Caco-2 (cell line): Measurements from ENCODE around the gene EGFR. TPM values are rescaled to one million over a fixed set of nuclear protein-coding genes. Genes with fewer than 3 reads are reported as not detected.

Experiments used
- BruUV-seq: library from RNA; stranded (reverse); fragments of 400-500 nt; replicated peaks from 2 replicates; lab custom pipeline; 2021; lab: Mats Ljungman, UMichigan
- CTCF ChIA-PET: fragments of 300-600 bp; sonication (Branson Sonifier 250); formaldehyde crosslinking; loops from one replicate; lab custom pipeline; 2022; ENCODE audit warnings: antibody characterized with exemption; lab: Charles Lee
- POLR2A ChIA-PET: fragments of 300-600 bp; sonication (Branson Sonifier 250); formaldehyde crosslinking; loops from one replicate; lab custom pipeline; 2022; ENCODE audit warnings: antibody characterized with exemption; lab: Charles Lee
- DNase-seq, 2 experiments: peaks; one replicate each; pipeline versions ENCODE4 v3.0.0 to v3.0.0-alpha.2; 2020 to 2022
- H3K27me3 ChIP-seq: replicated peaks from 2 replicates; pipeline ENCODE4 v1.6.0; 2011; ENCODE audit warnings: low read length; ENCODE audit not compliant: control insufficient read depth, insufficient read depth
- H3K36me3 ChIP-seq: 2 replicates; pipeline ENCODE4 v1.5.1; 2011; ENCODE audit warnings: low read length; ENCODE audit not compliant: control insufficient read depth, insufficient read depth
- H3K4me1 ChIP-seq: fragments of 250-450 bp; sonication (Bioruptor Pico); 2 replicates; pipeline ENCODE4 v1.5.1; 2020; ENCODE audit warnings: mild to moderate bottlenecking
- H3K4me3 ChIP-seq: 2 replicates; pipeline ENCODE4 v1.5.1; 2011; ENCODE audit warnings: low read depth, mild to moderate bottlenecking, control low read depth, low read length
- H3K9me3 ChIP-seq: fragments of 250-450 bp; sonication (Bioruptor Pico); 2 replicates; pipeline ENCODE4 v1.5.1; 2020; ENCODE audit warnings: mild to moderate bottlenecking, moderate library complexity
- H3K27ac Mint-ChIP-seq: one replicate; pipeline ENCODE4 v1.8.0; 2022; ENCODE audit warnings: mixed read lengths; ENCODE audit not compliant: unreplicated experiment
- H3K27me3 Mint-ChIP-seq: one replicate; pipeline ENCODE4 v1.8.0; 2022; ENCODE audit warnings: mixed read lengths; ENCODE audit not compliant: insufficient read depth, unreplicated experiment
- H3K36me3 Mint-ChIP-seq: one replicate; pipeline ENCODE4 v1.8.0; 2022; ENCODE audit warnings: mild to moderate bottlenecking, mixed read lengths; ENCODE audit not compliant: insufficient read depth, unreplicated experiment
- H3K4me1 Mint-ChIP-seq: one replicate; pipeline ENCODE4 v1.8.0; 2022; ENCODE audit warnings: low read depth, mixed read lengths; ENCODE audit not compliant: unreplicated experiment
- H3K4me3 Mint-ChIP-seq: one replicate; pipeline ENCODE4 v1.8.0; 2022; ENCODE audit warnings: mild to moderate bottlenecking, moderate library complexity, mixed read lengths; ENCODE audit not compliant: unreplicated experiment
- H3K9me3 Mint-ChIP-seq: one replicate; pipeline ENCODE4 v1.8.0; 2022; ENCODE audit warnings: mixed read lengths; ENCODE audit not compliant: unreplicated experiment
- intact Hi-C: fragments of 100-400 bp; cut with micrococcal nuclease; formaldehyde crosslinking; loops from one replicate; pipeline ENCODE4 v1.10.0; 2022; ENCODE audit not compliant: unreplicated experiment
- total RNA-seq: library from RNA; stranded (reverse); gene quantifications from 2 replicates; pipeline ENCODE4 v1.2.3, GENCODE V29; 2022
- TF ChIP-seq, protein P1 (sequence below), 2 experiments: fragments of 200-600 bp in 1 of 2; IDR thresholded peaks; 1 replicate in 1 of 2; 2 replicates in 1 of 2; pipeline versions ENCODE4 v1.5.1 to v1.8.0; 2011 to 2022; ENCODE audit warnings: antibody characterized with exemption in 1 of 2, control low read depth in 1 of 2, inconsistent platforms in 1 of 2, low read depth in 1 of 2, low read length in 1 of 2, mild to moderate bottlenecking in 1 of 2, moderate library complexity in 1 of 2; ENCODE audit not compliant: insufficient read depth in 1 of 2, severe bottlenecking in 1 of 2, unreplicated experiment in 1 of 2

EGFR gene
- total RNA-seq, 1 experiment from 2014 or later, result 60.1 TPM

DNA sequence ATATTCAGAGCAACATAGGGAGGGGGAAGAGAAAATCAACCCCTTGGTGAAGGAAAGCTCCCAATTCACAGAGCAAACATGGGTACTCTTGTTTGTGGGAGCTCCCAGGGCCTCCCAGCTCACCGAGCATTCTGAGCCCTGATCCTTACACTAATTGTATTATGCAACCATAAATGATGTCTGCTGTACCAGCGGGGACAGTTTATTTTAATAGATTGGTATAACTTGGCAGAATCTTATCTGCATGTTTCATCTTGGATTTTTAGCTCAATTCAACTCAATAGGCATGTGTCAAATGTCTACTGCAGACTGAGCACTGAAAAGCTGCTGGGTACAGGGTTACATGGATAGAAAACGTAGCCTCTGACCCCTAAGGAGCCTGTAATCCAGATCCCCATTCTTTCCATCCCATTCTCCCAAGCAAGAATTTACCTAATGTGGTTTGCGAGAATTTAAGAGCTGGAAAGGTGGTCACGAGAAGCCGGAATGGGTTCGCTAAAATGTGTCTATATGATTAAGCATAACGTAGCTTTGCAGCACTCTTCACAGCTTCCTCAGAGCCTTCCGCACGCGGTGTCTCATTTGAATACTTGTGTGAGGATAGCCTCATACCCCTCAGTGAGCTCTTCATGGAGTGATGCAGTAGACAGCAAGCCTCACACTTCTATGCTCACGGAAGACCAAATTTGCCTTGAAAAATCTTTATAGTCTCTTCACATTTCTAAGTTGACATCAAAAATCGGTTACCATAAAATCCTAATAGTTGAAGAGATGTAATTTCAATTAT lies 18.3 kb downstream of the EGFR start:
- Histone ChIP-seq H3K4me1 (0 out of 2 replicates have a peak, but pooled peaks cover 4% of the 10 kb centered on the region), H3K4me3 (no peak overlapping the region), H3K36me3 (no peaks in the 10 kb centered on the region), H3K27me3 (no peaks in the 10 kb centered on the region), H3K9me3 (no peaks in the 10 kb centered on the region)
- H3K9me3 Mint-ChIP-seq, result no peaks in the 10 kb centered on the region
- intact Hi-C loops, result no loop called here
- ChIA-PET POLR2A (no interaction called here), CTCF (no interaction called here)
- H3K27me3 Mint-ChIP-seq, result no peaks in the 10 kb centered on the region
- no peak for DNase-seq
- peaks cover 13% of the 10 kb centered on the region for H3K36me3 Mint-ChIP-seq
- BruUV-seq, result no TSS peak
- H3K27ac Mint-ChIP-seq, result no peak overlapping the region
- no peaks in the 10 kb centered on the region for H3K4me1 Mint-ChIP-seq
- TF ChIP-seq, protein P1, sequence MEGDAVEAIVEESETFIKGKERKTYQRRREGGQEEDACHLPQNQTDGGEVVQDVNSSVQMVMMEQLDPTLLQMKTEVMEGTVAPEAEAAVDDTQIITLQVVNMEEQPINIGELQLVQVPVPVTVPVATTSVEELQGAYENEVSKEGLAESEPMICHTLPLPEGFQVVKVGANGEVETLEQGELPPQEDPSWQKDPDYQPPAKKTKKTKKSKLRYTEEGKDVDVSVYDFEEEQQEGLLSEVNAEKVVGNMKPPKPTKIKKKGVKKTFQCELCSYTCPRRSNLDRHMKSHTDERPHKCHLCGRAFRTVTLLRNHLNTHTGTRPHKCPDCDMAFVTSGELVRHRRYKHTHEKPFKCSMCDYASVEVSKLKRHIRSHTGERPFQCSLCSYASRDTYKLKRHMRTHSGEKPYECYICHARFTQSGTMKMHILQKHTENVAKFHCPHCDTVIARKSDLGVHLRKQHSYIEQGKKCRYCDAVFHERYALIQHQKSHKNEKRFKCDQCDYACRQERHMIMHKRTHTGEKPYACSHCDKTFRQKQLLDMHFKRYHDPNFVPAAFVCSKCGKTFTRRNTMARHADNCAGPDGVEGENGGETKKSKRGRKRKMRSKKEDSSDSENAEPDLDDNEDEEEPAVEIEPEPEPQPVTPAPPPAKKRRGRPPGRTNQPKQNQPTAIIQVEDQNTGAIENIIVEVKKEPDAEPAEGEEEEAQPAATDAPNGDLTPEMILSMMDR (IDR thresholded peaks at IDR 0.05; ENCODE audit: insufficient read depth in 1 of 2, low read depth in 1 of 2, low read length in 1 of 2, severe bottlenecking in 1 of 2, unreplicated experiment in 1 of 2), result no peak
- no peak overlapping the region for H3K4me3 Mint-ChIP-seq

DNA sequence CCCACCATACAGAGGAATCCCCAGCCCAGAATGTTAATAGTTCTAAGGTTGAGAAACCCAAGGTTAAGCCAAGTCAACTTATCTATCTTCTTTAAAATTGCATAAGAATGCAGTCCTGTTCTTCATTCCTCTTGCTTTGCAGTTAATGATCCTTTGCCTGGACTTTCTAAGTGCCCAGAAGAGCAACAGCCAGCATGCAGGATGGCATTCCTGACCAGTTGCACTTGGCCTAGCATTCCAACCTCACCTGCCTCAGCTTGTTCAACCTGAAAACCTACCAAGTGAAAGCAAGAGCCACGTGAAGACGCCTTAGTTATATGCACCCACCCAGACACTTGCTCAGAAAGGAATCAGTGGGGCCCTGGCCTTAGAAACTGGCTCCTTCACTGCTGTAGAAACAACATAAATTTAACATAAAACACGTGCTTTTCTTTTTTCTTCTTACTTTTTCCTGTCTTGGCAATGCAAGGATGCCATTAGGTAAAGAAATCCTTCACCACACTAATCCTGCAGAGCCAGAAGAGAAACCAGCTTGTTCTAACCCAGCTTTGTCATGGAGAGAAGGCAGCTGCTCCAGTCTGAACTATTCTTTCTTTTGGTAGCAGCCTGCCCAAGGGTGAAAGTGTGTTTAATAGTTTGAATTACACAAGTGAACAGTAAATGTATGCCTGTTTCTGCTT lies 25.0 kb downstream of the EGFR start:
- Mint-ChIP-seq H3K9me3 (no peaks in the 10 kb centered on the region), H3K4me1 (peaks cover 4% of the 10 kb centered on the region), H3K36me3 (peaks cover 7% of the 10 kb centered on the region), H3K4me3 (no peak overlapping the region), H3K27me3 (no peaks in the 10 kb centered on the region), H3K27ac (no peak overlapping the region)
- ChIA-PET POLR2A (no interaction called here), CTCF (interaction anchor here (1.0 kb wide), 1 partner anchor 211 kb away, joined by 3 read pairs; no protein-coding TSS in a partner anchor)
- Histone ChIP-seq H3K9me3 (no peaks in the 10 kb centered on the region), H3K4me1 (peaks cover 37% of the 10 kb centered on the region), H3K4me3 (no peak overlapping the region), H3K36me3 (no peaks in the 10 kb centered on the region), H3K27me3 (no peaks in the 10 kb centered on the region)
- intact Hi-C loops, result no loop called here
- peak; percentile 27 to 48 for DNase-seq
- TF ChIP-seq, protein P1 (IDR thresholded peaks at IDR 0.05; ENCODE audit: insufficient read depth in 1 of 2, low read depth in 1 of 2, low read length in 1 of 2, severe bottlenecking in 1 of 2, unreplicated experiment in 1 of 2), result no peak
- BruUV-seq, result no TSS peak

DNA sequence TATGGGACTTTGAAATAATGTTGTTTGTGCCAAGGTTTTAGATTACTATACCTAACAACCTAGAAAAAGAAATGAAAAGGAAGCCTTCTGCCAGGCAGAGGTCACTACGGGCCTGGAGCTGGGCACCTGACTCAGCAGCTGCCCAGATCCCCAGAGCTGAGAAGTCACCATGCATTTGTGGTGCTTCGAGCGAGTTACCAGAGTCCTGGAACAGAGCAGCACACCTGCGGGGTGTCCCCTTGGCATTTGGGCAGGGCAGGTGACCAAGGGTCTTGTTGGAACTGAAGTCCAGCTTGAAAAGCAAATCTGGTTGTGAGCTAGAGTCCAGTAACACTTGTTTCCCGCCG lies 25.5 kb downstream of the EGFR start:
- BruUV-seq, result no TSS peak
- intact Hi-C loops, result no loop called here
- no peak for DNase-seq
- ChIA-PET CTCF (interaction anchor here (1.0 kb wide), 1 partner anchor 211 kb away, joined by 3 read pairs; no protein-coding TSS in a partner anchor), POLR2A (no interaction called here)
- no peak overlapping the region for H3K27ac Mint-ChIP-seq
- H3K27me3 ChIP-seq, result no peaks in the 10 kb centered on the region
- peaks cover 4% of the 10 kb centered on the region for H3K4me1 Mint-ChIP-seq
- H3K36me3 Mint-ChIP-seq, result peaks cover 2% of the 10 kb centered on the region
- H3K9me3 ChIP-seq, result no peaks in the 10 kb centered on the region
- peaks cover 37% of the 10 kb centered on the region for H3K4me1 ChIP-seq
- no peak overlapping the region for H3K4me3 ChIP-seq
- H3K9me3 Mint-ChIP-seq, result no peaks in the 10 kb centered on the region
- TF ChIP-seq, protein P1 (IDR thresholded peaks at IDR 0.05; ENCODE audit: insufficient read depth in 1 of 2, low read depth in 1 of 2, low read length in 1 of 2, severe bottlenecking in 1 of 2, unreplicated experiment in 1 of 2), result no peak
- H3K27me3 Mint-ChIP-seq, result no peaks in the 10 kb centered on the region
- no peak overlapping the region for H3K4me3 Mint-ChIP-seq
- H3K36me3 ChIP-seq, result no peaks in the 10 kb centered on the region
